CD4-positive, alpha-beta T cell treated with Interleukin-4 for 1 hour (primary cell): Measurements from ENCODE around the gene KPNA5.
"Not testable (repeated sequence)": the region's sequence is repeated elsewhere in the genome, so short reads cannot be mapped to it uniquely, and the experiment has no call there.

Experiments used
- DNase-seq, 2 donors: peaks; one replicate each; pipeline ENCODE4 v3.0.0-alpha.2; 2020 to 2022

KPNA5 gene

DNA sequence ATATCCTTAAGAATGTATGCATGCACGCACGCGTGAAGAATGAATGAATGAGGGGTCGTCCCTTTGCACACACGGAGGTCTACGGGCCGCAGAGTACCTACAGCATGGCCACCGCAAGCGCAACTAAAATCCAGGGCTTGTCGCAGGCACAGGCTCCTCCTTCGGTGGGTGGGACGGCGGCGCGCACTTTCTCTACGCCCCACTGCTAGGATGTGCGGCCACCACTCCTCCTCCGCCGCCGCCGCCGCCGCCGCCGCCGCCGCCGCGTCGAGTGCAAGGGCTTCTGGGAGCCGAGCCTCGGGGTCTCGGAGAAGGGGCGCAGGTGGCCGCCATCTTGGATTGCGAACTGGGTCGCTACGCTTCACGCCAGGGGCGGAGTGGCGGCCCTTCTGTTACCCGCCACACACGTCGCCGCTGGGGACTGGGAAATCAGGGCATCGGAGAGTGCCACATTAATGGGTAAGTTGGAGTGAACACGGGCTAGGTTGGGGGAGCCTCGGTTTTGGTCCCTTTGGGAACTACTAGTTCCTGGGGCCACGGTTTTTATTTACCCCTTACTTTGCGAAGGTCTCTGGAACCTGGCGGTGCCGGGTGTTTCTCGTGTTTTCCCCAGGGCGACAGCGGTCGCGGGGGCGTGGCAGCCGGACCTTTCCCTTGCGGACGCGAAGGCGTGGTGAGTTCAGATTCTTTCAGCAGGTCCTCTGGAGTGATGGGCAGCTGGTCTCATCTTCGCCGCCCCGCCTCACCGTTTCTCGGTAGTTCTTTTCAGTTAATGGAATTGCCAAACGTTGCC, at the start of gene KPNA5:
Gene KPNA5, plus strand, starts transcription at position 332 of the 793 bp plus-strand sequence. Its CDS starts 124 bp downstream, at position 456.
- DNase-seq: peak; percentile 90 to 91

DNA sequence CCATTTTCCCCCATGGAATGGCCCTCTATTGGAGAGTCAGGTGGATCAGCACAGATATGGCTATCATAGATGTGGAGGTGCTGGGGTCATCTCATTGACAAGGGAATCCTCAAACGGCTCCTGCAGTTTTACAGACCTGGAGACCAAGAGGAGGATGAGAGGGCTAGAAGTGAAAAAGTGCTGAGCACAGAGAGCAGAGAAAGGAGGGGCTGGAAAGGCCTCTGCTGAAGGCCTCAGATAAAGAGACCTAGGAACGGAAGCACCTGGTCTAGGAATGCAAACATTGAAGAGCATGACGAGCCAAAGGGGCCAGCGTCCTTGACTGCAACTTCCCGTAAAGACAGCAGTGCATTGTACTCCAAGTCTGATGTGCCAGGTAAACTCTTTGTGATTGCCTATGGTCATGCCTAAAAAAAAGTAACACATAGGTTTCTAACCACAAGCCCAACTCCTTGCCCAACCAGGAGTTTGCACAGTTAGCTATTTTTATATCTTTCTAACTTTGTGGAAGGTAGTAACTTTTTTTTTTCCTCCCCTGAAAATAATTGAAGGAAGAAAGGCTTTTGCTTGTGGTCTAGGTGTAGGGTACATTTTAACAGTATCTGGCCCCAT, 49.5 kb upstream of the KPNA5 start:
- DNase-seq: no peak

DNA sequence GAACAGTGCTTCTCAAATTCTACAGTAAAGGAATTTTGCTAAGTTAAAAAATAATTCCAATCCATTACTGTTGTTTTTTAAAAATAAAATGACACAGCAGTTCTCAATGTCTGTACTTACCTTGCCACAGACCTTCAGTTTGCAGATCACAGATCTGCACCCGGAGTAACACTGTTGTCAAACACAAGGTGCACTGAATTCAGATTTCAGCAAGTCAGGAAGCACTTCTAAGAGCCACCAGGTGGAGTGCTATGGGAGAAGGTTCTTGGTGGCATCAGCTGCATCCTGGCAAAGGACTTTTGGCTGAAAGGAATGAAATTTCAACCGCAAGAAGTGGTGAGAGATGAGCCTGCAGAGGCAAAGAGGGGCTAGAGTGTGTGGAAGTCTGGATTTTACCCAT, 47.3 kb upstream of the KPNA5 start:
- DNase-seq: no peak

DNA sequence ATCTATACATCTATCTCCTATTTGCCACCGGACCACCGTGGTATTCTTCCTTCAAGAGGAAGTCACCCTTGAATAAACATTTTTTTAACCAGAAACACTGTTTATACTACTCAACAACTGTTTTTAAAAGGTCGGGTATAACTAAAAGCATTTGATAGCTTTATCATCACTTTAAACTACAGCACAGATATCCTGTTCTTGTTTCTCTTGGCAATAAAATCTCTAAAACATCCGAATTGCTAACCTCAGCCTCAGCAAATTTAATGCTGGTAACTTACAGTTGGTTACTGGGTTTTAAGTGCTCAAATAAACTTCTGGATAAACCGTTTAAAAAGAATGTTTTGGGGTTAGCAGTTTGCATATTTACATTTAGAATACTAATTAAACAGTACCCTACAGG, 32.9 kb upstream of the KPNA5 start:
- no peak for DNase-seq

DNA sequence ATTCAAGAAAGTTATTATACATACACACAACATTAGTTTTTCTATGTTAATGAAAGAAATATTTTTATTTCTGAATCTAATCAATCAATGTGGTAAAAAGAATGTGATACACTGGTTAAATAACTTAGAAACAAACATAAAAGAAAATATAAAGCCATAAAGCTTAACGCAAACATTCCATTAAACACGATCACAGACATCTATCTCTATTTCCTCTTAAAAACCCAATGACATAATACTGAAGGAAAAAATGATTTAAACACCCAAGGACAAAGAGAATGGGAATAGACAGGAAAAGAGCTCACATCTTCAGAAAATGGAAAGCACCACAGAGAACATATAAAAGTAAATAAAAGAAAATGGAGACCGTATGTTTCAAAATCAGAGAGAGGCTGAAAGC, 31.9 kb upstream of the KPNA5 start:
- DNase-seq: no peak

DNA sequence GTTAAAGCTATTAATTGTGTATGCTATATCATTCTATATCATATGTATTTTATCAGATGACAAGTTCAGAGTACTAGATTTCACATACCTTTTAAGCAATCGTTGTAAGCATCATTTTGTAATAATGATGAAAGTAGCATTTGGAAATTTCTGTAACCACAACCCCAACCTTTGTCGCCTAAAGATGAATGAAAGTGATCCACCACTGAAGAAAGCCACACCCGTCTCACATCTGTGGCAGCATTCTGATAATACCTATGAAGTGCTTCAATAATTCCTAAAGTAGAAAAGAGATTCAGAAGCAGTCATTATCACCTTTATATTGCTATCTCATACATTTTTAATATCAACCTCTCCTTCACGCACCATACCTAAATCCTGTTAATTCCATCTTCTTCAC, 29.1 kb upstream of the KPNA5 start:
- no peak for DNase-seq

DNA sequence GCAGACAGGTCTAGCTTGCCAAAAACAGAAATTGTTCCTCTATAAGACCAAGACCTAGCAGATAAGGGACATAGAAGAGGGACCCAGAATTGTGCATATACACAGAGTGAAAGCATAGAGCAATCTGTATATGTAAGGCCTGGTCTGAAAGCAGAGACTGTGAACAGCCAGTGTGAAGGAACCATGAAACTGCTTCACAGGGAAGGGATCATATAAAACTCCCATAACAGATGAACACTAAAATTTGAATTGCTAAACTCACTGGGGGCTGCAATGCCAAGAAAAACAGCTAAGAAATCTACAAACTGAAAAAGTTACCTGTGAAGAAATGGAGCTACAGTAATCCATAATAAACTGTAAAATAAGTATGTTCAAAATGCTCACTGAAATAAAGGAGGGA, 19.4 kb upstream of the KPNA5 start:
- DNase-seq: no peak

DNA sequence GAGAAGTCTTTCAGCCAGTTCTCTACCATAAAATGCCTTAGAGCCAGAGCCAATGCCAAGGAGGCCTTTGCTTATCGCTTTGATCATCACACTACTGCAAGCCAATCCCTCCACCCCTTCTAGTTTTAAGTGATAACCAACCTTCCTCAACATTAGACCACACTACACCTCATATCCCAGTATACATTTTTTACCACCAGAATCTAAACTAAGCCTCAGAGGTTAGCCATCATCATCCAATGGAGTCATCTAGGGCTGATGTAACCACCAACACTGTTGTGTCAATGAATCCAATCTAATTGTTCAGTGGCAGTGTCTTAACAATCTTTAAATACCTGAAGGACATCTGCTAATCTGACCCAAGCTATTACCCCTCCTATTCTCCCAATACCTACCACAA, 18.8 kb upstream of the KPNA5 start:
- DNase-seq: no peak

DNA sequence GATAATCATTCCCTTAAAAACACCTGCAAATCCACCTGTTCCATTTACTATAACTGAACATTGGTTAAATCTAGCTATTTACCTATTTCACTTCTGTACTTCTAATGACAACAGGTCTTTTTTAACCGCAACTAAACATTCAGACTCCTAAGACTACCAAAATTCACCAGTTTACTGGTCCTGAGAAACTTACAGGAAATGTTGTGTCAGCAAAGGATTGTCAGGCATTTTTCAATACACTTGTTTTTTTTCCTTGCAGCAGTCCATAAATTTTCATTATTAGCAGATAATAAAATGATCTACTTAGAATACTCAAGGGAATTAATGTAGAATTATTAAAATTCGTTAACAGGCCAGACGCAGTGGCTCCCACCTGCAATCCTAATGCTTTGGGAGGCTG, 17.7 kb upstream of the KPNA5 start:
- DNase-seq: no peak

DNA sequence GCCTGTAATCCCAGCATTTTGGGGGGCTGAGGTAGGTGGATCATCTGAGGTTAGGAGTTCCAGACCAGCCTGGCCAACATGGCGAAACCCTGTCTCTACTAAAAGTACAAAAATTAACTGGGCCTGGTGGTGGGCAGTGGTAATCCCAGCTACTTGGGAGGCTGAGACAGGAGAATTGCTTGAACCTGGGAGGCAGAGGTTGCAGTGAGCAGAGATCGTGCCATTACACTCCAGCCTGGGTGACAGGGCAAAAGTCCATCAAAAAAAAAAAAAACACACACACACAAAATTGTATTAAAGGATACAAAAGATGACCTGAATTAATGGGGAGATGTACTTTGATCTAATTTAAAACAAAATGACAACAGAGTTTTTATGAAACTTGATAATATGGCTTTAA, 16.8 kb upstream of the KPNA5 start:
- DNase-seq: not testable (repeated sequence)

DNA sequence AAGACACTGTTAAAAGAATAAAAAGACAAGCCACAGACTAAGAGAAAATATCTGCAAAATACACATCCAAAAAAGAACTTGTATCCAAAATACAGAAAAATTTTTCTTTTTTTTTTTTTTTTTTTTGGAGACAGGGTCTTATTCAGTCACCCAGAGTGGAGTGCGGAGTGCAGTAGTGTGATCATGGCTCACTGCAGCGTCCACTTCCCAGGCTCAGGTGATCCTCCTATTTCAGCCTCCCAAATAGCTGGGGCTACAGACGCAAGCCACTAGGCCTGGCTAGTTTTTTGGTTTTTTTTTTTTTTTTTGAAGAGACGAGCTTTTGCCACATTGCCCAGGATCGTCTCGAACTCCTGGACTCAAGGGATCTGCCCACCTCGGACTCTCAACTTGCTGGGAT, 15.5 kb upstream of the KPNA5 start:
- DNase-seq: no peak

DNA sequence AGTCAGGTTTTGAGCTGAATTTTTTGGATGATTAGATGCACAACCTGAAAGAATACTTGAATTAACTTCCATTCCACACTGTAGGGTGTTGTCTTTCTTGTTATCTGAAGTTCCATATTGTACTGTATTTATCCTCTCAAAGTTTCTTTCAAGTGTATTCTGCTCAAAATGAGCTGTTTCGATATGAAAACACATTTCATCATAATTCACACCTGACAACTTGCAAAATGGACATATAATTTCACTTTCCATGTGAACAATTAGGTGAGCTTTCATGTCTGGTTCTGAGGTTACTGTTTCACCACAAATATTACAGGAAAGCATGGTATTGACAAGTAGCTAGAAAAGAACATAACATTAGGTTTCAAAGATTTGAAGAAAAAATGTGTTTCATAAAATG, 14.1 kb upstream of the KPNA5 start:
- peak in 1 of 2 donors; percentile 26 for DNase-seq

DNA sequence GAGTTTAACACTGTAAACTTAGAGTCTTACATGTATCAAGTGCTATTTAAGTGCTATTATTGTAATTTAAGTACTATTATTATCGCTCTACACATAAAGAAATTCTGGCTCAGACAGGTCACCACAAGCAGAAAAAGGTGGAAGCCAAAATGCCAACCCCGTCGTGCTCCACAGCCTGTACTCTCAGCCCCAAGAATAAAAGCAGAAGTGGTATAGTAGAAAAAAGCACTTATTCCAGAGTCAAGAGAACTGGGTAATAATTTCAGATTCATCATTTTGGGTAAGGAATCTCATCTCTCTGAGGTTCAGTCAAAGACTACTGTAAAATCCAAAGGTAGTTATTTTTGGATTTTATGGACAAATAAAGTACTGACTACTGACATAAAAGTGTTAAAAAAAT, 13.4 kb upstream of the KPNA5 start:
- peak in 1 of 2 donors; percentile 18 for DNase-seq

DNA sequence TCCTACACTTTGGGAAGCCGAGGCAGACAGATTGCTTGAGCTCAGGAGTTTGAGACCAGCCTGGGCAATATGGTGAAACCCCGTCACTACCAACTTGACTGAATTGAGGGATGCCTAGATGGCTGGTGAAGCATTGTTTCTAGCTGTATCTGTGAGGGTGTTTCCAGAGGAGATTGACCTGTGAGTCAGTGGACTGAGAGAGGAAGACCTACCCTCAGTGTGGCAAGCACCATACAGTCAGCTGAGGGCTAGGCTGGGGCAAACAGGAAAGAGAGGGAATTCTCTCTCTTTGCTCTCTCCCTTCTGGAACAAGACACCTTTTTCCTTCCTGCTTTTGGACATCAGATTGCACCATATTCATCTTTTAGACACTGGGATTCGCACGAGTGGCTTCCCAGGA, 8.7 kb upstream of the KPNA5 start:
- no peak for DNase-seq

DNA sequence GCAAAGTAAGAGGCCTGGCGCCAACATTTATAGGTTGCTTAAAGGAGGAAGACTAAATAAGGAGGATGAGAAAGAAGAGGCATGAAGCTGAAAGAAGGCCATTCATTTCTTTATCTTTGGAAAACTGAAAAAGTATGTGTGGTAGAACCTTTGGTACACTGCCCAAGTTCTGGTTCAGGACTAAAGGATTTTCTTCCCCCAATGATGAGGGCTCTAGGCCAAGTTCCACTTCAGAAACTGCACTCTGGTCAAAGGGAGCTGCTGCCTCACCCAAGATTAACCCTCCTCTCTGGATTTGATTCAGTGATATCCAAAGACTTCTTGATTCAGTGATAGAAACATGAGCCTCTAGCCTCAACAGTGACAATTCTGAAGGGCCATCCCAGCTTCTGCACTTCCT, 5.0 kb upstream of the KPNA5 start:
- DNase-seq: no peak

DNA sequence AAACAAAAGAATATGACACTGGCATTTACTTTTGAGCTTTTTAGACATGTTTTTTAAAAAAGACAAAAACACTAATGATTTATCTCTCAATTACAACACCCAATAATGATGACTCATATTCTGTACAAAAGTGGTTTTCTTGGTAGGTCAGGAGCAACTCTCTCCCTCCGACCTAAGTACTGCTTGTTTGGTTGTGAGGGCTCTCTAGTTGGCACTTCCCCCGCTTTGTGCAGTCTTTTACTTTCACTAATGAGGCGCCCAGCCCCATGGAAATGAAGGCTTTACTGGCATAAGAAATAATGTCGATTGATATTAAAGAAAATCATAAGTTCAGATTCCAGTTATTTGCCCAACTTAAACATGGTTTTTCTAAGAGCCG, 1.3 kb downstream of the KPNA5 start:
- DNase-seq: peak; percentile 28 to 63

DNA sequence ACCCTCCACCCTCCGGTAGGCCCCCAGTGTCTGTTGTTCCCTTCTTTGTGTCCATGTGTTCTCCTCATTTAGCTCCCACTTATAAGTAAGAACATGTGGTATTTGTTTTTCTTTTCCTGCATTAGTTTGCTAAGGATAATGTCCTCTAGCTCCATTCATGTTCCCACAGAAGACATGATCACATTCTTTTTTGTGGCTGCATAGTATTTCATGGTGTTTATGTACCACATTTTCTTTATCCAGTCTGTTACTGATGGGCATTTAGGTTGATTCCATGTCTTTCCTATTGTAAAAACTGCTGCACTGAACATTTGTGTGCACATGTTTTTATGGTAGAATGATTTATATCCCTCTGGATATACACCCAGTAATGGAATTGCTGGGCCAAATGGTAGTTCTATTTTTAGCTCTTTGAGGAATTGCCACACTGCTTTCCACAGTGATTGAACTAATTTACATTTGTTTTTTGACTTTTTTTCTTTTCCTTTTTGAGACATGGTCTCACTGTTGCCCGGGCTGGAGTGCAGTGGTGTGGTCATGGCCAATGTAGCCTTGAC, 4.5 kb downstream of the KPNA5 start:
- no peak for DNase-seq

DNA sequence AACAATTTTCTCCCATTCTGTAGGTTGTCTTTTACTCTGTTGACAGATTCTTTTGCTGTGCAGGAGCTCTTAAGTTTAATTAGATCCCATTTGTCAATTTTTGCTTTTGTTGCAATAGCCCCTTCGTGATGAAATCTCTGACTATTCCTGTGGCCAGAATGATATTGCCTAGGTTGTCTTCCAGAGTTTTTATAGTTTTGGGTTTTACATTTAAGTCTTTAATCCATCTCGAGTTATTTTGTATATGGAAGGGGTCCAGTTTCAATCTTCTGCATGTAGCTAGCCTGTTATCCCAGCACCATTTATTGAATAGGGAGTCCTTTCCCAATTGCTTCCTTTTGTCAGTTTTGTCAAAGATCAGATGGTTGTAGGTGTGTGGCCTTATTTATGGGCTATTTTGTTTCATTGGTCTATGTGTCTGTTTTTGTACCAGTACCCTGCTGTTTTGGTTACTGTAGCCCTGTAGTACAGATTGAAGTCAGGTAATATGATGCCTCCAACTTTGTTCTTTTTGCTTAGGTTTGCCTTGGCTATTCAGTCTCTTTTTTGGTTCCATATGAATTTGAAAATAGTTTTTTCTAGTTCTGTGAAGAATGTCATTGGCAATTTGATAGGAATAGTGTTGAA, 5.6 kb downstream of the KPNA5 start:
- not testable (repeated sequence) for DNase-seq

DNA sequence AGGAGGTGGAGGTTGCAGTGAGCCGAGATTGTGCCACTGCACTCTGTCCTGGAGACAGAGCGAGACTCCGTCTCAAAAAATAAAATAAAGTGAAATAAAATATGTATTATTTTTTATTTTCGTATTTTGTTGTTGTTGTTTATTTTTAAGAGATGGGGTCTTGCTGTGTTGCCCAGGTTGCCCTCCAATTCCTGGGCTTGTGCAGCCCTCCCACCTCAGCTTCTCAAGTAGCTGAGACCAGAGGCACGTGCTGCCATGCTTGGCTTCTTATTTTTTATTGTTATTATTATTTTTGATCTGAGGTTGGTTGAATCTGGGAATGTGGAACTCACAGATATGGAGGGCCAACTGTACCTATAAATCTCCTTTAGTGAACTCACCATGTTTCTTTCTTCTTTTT, 10.1 kb downstream of the KPNA5 start:
- no peak for DNase-seq

DNA sequence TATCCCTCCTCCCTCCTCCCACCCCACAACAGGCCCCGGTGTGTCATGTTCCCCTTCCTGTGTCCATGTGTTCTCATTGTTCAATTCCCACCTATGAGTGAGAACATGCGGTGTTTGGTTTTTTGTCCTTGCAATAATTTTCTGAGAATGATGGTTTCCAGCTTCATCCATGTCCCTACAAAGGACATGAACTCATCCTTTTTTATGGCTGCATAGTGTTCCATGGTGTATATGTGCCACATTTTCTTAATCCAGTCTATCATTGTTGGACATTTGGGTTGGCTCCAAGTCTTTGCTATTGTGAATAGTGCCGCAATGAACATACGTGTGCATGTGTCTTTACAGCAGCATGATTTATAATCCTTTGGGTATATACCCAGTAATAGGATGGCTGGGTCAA, 11.9 kb downstream of the KPNA5 start:
- DNase-seq: not testable (repeated sequence)

DNA sequence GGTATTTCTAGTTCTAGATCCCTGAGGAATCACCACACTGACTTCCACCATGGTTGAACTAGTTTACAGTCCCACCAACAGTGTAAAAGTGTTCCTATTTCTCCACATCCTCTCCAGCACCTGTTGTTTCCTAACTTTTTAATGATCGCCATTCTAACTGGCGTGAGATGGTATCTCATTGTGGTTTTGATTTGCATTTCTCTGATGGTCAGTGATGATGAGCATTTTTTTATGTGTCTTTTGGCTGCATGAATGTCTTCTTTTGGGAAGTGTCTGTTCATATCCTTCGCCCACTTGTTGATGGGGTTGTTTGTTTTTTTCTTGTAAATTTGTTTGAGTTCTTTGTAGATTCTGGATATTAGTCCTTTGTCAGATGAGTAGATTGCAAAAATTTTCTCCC, 12.3 kb downstream of the KPNA5 start:
- not testable (repeated sequence) for DNase-seq

DNA sequence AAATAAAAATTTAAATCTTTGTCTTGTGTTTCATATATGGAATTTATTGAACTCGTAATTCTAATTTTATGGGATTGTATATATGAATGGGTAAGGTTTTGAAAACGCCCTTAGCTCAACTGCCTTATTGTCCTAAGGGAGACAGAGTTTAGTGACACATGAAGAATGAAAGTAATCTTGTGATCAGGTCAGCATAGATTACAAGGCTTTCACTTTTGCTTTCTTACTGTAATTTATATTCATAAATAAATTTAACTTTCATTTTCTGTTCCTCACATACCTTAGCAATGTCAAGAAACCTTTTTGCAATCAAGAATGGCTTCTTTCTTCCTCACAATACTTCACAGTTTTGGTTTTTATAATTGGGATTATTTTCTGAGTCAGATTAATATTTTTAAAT, 14.4 kb downstream of the KPNA5 start:
- peak in 1 of 2 donors; percentile 39 for DNase-seq

DNA sequence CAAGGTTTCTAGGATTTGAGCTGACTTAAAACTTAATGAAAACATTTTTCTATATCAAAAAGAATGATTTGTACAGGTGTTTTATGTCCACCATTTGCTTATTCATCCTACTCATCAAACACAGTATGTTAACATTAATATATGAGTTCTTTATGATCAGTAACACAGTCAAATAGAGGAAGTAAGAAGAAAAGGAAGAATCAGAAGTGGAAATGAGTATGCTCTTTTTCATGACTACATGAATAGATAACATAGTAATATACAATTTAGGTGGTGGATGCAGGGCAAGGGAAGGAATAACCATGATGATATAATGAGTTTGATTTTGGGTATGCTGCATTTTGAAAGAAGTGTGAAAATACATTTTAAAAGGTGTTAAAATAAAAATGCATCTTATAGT, 16.5 kb downstream of the KPNA5 start:
- no peak for DNase-seq

DNA sequence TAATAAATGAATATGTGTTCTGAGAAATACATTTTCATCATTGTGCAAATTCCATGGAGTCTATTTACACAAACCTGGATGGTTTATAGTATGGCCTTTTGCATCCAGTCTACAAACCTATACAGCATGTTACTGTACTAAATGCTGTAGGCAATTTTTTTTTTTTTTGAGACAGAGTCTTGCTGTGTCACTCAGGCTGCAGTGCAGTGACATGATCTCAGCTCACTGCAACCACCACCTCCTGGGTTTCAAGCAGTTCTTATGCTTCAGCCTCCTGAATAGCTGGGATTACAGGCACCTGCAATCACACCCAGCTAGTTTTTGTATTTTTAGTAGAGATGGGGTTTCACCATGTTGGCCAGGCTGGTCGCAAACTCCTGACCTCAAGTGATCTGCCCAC, 22.9 kb downstream of the KPNA5 start:
- DNase-seq: not testable (repeated sequence)
